Activated T-cell treated with anti-CD3 and anti-CD28 coated beads, Interleukin-2, amount 50 U/mL, for 24 hours (primary cell): ENCODE data around the gene FOXG1.

Experiments
- DNase-seq: peaks from one replicate; pipeline ENCODE4 v3.0.0-alpha.2; 2020
- H3K27ac Mint-ChIP-seq: 2 replicates; pipeline ENCODE4 v1.8.0; 2020; ENCODE audit warnings: mild to moderate bottlenecking, mixed read lengths
- H3K27me3 Mint-ChIP-seq: 2 replicates; pipeline ENCODE4 v1.8.0; 2020; ENCODE audit warnings: mixed read lengths
- H3K36me3 Mint-ChIP-seq: 2 replicates; pipeline ENCODE4 v1.8.0; 2020; ENCODE audit warnings: low read depth, mixed read lengths
- H3K4me1 Mint-ChIP-seq: 2 replicates; pipeline ENCODE4 v1.8.0; 2020; ENCODE audit warnings: low read depth, mixed read lengths
- H3K4me3 Mint-ChIP-seq: 2 replicates; pipeline ENCODE4 v1.8.0; 2020; ENCODE audit warnings: mild to moderate bottlenecking, moderate library complexity, mixed read lengths
- H3K9me3 Mint-ChIP-seq: 2 replicates; pipeline ENCODE4 v1.8.0; 2020; ENCODE audit warnings: mixed read lengths

The FOXG1 gene

GRCh38 chr14:28778138-28779117 lies 11.8 kb downstream of the FOXG1 start:
- no peaks in the 10 kb centered on the region for H3K4me1 Mint-ChIP-seq
- peaks cover 19% of the 10 kb centered on the region for H3K9me3 Mint-ChIP-seq
- H3K36me3 Mint-ChIP-seq: peaks cover 3% of the 10 kb centered on the region
- peaks cover 80% of the 10 kb centered on the region for H3K27me3 Mint-ChIP-seq
- H3K4me3 Mint-ChIP-seq: no peak overlapping the region
- DNase-seq: no peak
- H3K27ac Mint-ChIP-seq: no peak overlapping the region

- no peak for DNase-seq
- H3K27ac Mint-ChIP-seq: no peak overlapping the region
- no peak overlapping the region for H3K4me3 Mint-ChIP-seq
- no peaks in the 10 kb centered on the region for H3K36me3 Mint-ChIP-seq
- H3K9me3 Mint-ChIP-seq: peaks cover 15% of the 10 kb centered on the region
- H3K27me3 Mint-ChIP-seq: peaks cover 80% of the 10 kb centered on the region
- H3K4me1 Mint-ChIP-seq: peaks cover 1% of the 10 kb centered on the region
Observed at GRCh38 chr14:28779456-28779855, 12.9 kb downstream of the FOXG1 start.

- Mint-ChIP-seq H3K4me3 (no peak overlapping the region), H3K27me3 (peaks cover 79% of the 10 kb centered on the region), H3K9me3 (peaks cover 12% of the 10 kb centered on the region), H3K4me1 (peaks cover 7% of the 10 kb centered on the region), H3K27ac (no peak overlapping the region), H3K36me3 (no peaks in the 10 kb centered on the region)
- DNase-seq: no peak
Observed at GRCh38 chr14:28780843-28781820, 14.5 kb downstream of the FOXG1 start.

- Mint-ChIP-seq H3K36me3 (no peaks in the 10 kb centered on the region), H3K4me1 (peaks cover 7% of the 10 kb centered on the region), H3K4me3 (no peak overlapping the region), H3K9me3 (peaks cover 16% of the 10 kb centered on the region), H3K27me3 (peaks cover 79% of the 10 kb centered on the region), H3K27ac (no peak overlapping the region)
- DNase-seq: no peak
Observed at GRCh38 chr14:28782301-28782700, 15.7 kb downstream of the FOXG1 start.

- Mint-ChIP-seq H3K27ac (no peak overlapping the region), H3K9me3 (peaks cover 20% of the 10 kb centered on the region), H3K4me1 (peaks cover 7% of the 10 kb centered on the region), H3K36me3 (no peaks in the 10 kb centered on the region), H3K4me3 (no peak overlapping the region), H3K27me3 (peaks cover 66% of the 10 kb centered on the region)
- no peak for DNase-seq
Observed at GRCh38 chr14:28783664-28784063, 17.1 kb downstream of the FOXG1 start.

GRCh38 chr14:28784096-28785048 lies 17.8 kb downstream of the FOXG1 start:
- Mint-ChIP-seq H3K27me3 (peaks cover 64% of the 10 kb centered on the region), H3K27ac (no peak overlapping the region), H3K36me3 (no peaks in the 10 kb centered on the region), H3K4me3 (no peak overlapping the region), H3K9me3 (peaks cover 20% of the 10 kb centered on the region), H3K4me1 (peaks cover 7% of the 10 kb centered on the region)
- DNase-seq: no peak

- no peak for DNase-seq
Observed at GRCh38 chr14:28785096-28785952, 18.7 kb downstream of the FOXG1 start.

GRCh38 chr14:28807518-28807917 lies 40.9 kb downstream of the FOXG1 start:
- Mint-ChIP-seq H3K9me3 (peaks cover 26% of the 10 kb centered on the region), H3K4me1 (no peaks in the 10 kb centered on the region), H3K36me3 (no peaks in the 10 kb centered on the region), H3K27me3 (no peaks in the 10 kb centered on the region), H3K27ac (no peak overlapping the region), H3K4me3 (no peak overlapping the region)
- DNase-seq: no peak

More at GRCh38 chr14:28785096-28785952, 18.7 kb downstream of the FOXG1 start:
- peaks cover 59% of the 10 kb centered on the region for H3K27me3 Mint-ChIP-seq
- peaks cover 7% of the 10 kb centered on the region for H3K4me1 Mint-ChIP-seq
- no peak overlapping the region for H3K27ac Mint-ChIP-seq
- H3K9me3 Mint-ChIP-seq: peaks cover 20% of the 10 kb centered on the region
- no peak overlapping the region for H3K4me3 Mint-ChIP-seq
- no peaks in the 10 kb centered on the region for H3K36me3 Mint-ChIP-seq

- Mint-ChIP-seq H3K27me3 (no peaks in the 10 kb centered on the region), H3K4me1 (no peaks in the 10 kb centered on the region), H3K9me3 (peaks cover 21% of the 10 kb centered on the region), H3K4me3 (no peak overlapping the region), H3K36me3 (no peaks in the 10 kb centered on the region), H3K27ac (no peak overlapping the region)
- DNase-seq: no peak
Observed at GRCh38 chr14:28813810-28814209, 47.2 kb downstream of the FOXG1 start.
